ENCODE results near the gene TCEA3. TPM values are rescaled to one million over a fixed set of nuclear protein-coding genes. Genes with fewer than 3 reads are reported as not detected.

Gene TCEA3
- total RNA-seq (2022): 0.49 and 1.5 TPM in 2 replicates
- Bru-seq, nascent RNA: percentile 24 among the genes with signal in this experiment
- BruChase-seq, experiment 1, labeled RNA remaining after a 6-hour chase: percentile 35 among the genes with signal in this experiment
- BruChase-seq, experiment 2, labeled RNA remaining after a 2-hour chase: percentile 37 among the genes with signal in this experiment
- long read RNA-seq, partial matches to known transcripts: 1 of 3 reads
- long read RNA-seq, other reads (novel, unspliced or antisense): 2 of 3 reads

DNA sequence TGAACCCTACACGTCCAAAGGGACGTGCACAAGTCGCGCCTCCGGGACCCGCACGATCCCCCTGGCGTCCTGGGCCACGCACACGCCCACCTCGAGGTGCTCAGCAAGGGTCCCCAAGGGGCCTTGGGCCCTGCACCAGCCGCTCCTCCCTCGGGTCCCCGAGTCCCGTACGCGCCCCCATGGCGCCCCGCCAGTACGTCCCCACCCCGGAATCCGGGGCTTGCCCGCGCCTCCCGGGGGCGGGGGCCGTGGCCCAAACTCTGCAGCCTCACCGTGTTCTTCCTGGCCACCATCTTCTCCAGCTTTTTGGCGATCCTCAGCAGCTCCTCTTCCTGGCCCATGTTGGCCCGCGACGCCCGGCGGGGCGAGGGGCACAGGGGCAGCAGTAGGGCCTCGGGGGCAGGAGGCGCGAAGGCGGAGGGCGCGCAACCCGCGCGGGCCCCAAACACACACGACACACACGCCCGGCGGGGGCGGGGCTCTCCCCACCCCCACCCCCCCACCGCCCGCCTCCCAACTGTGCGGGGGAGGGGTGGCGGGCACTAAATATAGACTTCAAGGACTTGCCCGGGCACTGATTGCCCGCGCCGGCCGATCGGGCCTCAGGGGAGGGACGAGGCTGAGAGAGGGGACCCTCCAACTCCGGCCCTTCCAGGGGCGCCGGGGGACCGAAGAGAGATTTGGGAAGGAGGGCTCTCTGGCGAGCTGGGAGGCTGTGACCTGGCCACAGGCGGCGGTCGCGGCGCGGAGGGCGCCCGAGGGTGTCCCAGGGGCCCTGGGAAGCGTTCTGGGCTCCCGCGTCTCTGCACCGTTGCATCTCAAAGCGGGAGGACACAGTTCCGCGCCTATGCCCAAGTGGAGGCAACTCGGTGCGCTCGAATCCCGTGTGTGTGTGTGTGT, at the start of gene TCEA3:
Gene TCEA3, minus strand, starts transcription at position 456 of the 900 bp plus-strand sequence. Its CDS starts 115 bp downstream, at position 341.
- ChIA-PET CTCF (interaction anchor here (1.1 kb wide), 1 partner anchor 73 kb away, joined by 6 read pairs; no protein-coding TSS in a partner anchor), POLR2A (no interaction called here)
- H3K36me3 Mint-ChIP-seq (ENCODE audit: insufficient read depth, unreplicated experiment): peaks cover 35% of the 10 kb centered on the region
- no peaks in the 10 kb centered on the region for H3K27me3 Mint-ChIP-seq (ENCODE audit: insufficient read depth, unreplicated experiment)
- intact Hi-C loops (cut with micrococcal nuclease): no loop called here
- no peaks in the 10 kb centered on the region for H3K9me3 Mint-ChIP-seq (ENCODE audit: unreplicated experiment)
- H3K4me3 Mint-ChIP-seq (ENCODE audit: unreplicated experiment): no peak within 1 kb of the TSS
- TF ChIP-seq, protein P1, sequence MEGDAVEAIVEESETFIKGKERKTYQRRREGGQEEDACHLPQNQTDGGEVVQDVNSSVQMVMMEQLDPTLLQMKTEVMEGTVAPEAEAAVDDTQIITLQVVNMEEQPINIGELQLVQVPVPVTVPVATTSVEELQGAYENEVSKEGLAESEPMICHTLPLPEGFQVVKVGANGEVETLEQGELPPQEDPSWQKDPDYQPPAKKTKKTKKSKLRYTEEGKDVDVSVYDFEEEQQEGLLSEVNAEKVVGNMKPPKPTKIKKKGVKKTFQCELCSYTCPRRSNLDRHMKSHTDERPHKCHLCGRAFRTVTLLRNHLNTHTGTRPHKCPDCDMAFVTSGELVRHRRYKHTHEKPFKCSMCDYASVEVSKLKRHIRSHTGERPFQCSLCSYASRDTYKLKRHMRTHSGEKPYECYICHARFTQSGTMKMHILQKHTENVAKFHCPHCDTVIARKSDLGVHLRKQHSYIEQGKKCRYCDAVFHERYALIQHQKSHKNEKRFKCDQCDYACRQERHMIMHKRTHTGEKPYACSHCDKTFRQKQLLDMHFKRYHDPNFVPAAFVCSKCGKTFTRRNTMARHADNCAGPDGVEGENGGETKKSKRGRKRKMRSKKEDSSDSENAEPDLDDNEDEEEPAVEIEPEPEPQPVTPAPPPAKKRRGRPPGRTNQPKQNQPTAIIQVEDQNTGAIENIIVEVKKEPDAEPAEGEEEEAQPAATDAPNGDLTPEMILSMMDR (IDR thresholded peaks at IDR 0.05; ENCODE audit: unreplicated experiment): no peak
- BruUV-seq (replicated peaks): no TSS peak
- peaks cover 8% of the 10 kb centered on the region for H3K4me1 Mint-ChIP-seq (ENCODE audit: insufficient read depth, unreplicated experiment)
- H3K27ac Mint-ChIP-seq (ENCODE audit: low read depth, unreplicated experiment): no peak within 1 kb of the TSS
- no peak for DNase-seq (ENCODE audit: unreplicated experiment)

DNA sequence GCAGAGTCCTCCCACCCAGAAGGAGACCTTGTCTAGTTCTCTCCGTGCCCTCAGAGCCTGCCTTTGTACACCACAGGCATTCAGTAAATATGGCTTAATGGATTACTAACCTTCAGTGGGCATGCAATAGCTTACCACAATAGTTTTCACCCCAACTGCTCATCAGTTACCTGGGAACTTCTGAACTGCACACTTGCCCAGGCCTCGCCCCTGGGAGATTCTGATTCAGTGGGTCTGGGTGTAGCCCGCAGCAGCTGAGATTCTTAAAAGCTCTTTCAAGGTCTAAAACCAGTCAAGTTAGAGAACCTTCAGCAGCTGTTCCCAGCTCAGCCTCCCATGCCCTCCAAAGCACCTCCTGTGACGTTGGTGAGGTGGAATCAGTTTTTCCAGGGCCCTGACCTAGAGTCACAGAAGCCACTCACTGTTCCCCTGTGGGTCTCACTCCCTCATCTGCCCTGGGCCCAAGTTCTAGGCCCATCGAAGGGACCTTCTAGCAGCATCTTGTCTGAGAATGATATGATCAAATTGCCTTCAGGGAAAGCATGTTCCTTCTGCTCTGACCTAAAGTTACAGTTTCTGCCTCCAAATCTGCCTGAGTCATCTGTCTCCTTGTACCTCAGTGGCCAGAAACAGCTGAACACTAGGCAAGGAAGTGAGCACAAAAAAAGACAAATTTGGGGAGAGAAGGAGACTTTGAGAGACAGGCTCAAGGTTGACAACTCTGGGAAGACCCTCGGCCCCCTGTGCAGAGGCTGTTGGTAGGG, 48.7 kb upstream of the TCEA3 start:
- Mint-ChIP-seq H3K4me3 (ENCODE audit: unreplicated experiment) (no peak overlapping the region), H3K27ac (ENCODE audit: low read depth, unreplicated experiment) (peak overlapping the region; percentile 76), H3K36me3 (ENCODE audit: insufficient read depth, unreplicated experiment) (no peaks in the 10 kb centered on the region), H3K9me3 (ENCODE audit: unreplicated experiment) (no peaks in the 10 kb centered on the region), H3K27me3 (ENCODE audit: insufficient read depth, unreplicated experiment) (no peaks in the 10 kb centered on the region), H3K4me1 (ENCODE audit: insufficient read depth, unreplicated experiment) (peaks cover 44% of the 10 kb centered on the region)
- ChIA-PET POLR2A (interaction anchor here (0.7 to 1.7 kb wide), 6 partner anchors 13 to 218 kb away, joined by 3 to 6 read pairs (median 3); partner anchors contain the start of genes HNRNPR and RPL11), CTCF (interaction anchor here (1.0 to 1.1 kb wide), 2 partner anchors 23 to 67 kb away, joined by 3 to 5 read pairs; no protein-coding TSS in a partner anchor)
- BruUV-seq (replicated peaks): no TSS peak
- TF ChIP-seq, protein P1 (IDR thresholded peaks at IDR 0.05; ENCODE audit: unreplicated experiment): no peak
- intact Hi-C loops (cut with micrococcal nuclease): no loop called here
- DNase-seq (ENCODE audit: unreplicated experiment): no peak

DNA sequence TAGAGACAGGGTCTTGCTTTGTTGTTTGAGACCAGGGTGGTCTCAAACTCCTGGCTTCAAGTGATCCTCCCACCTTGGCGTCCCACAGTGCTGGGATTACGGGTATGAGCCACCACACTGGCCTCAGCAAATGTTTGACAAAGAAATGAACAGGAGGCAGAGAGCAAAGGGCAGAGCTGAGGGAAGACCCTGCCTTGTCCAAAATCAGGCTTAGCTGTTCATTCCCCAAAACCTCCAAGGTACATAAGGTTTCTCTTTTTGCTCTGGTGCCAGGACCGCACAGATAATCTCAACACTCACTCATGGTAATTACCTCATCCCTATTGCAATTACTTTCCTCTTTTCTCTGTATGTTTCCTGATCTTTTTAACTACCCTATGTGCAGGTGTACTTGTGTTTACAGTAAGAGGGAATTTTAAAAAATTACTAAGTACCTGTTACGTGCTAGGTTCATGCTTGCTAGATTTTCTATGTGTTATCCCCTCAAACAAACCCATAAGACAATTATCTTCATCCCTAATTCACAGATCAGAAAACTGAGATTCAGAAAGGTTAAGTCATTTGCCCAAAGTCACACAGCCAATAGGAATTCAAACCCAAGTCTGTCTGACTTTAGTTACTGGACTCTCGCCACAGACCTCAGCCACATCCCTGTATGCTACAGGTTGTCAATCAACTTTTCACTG, 47.9 kb upstream of the TCEA3 start:
- Mint-ChIP-seq H3K4me1 (ENCODE audit: insufficient read depth, unreplicated experiment) (peaks cover 40% of the 10 kb centered on the region), H3K36me3 (ENCODE audit: insufficient read depth, unreplicated experiment) (no peaks in the 10 kb centered on the region), H3K27ac (ENCODE audit: low read depth, unreplicated experiment) (peak overlapping the region; percentile 76), H3K4me3 (ENCODE audit: unreplicated experiment) (no peak overlapping the region), H3K9me3 (ENCODE audit: unreplicated experiment) (no peaks in the 10 kb centered on the region), H3K27me3 (ENCODE audit: insufficient read depth, unreplicated experiment) (no peaks in the 10 kb centered on the region)
- POLR2A ChIA-PET: interaction anchor here (0.7 to 1.7 kb wide), 2 partner anchors 12 to 219 kb away, joined by 3 to 6 read pairs; partner anchors contain the start of gene RPL11
- TF ChIP-seq, protein P1 (IDR thresholded peaks at IDR 0.05; ENCODE audit: unreplicated experiment): no peak
- CTCF ChIA-PET: interaction anchor here (1.0 to 1.1 kb wide), 2 partner anchors 24 to 68 kb away, joined by 3 to 5 read pairs; no protein-coding TSS in a partner anchor
- intact Hi-C loops (cut with micrococcal nuclease): no loop called here
- no peak for DNase-seq (ENCODE audit: unreplicated experiment)
- no TSS peak for BruUV-seq (replicated peaks)
